SK-N-SH (cell line): Measurements from ENCODE around the gene NEU3.
"Not testable (repeated sequence)": the region's sequence is repeated elsewhere in the genome, so short reads cannot be mapped to it uniquely, and the experiment has no call there.

ENCODE experiments used
- EP300 ChIP-seq, 2 experiments: IDR thresholded peaks; 2 replicates each; pipeline versions ENCODE4 v1.4.0 to v1.6.1; 2012; ENCODE audit warnings: borderline replicate concordance in 1 of 2, low read depth in 1 of 2, low read length in 1 of 2
- MXI1 ChIP-seq: IDR thresholded peaks from 2 replicates; pipeline ENCODE4 v1.6.1; 2012; ENCODE audit warnings: mild to moderate bottlenecking, low read depth, low read length, improper control_type of control experiment
- RAD21 ChIP-seq: IDR thresholded peaks from 2 replicates; pipeline ENCODE4 v1.6.1; 2012; ENCODE audit warnings: mild to moderate bottlenecking, low read length
- TEAD4 ChIP-seq: IDR thresholded peaks from 2 replicates; pipeline ENCODE4 v1.4.0; 2012; ENCODE audit warnings: mild to moderate bottlenecking, borderline replicate concordance; ENCODE audit not compliant: insufficient read depth
- TF ChIP-seq, protein P1 (sequence below): IDR thresholded peaks from 2 replicates; pipeline ENCODE4; 2012
- TF ChIP-seq, protein P2 (sequence below): fragments of 150-350 bp; IDR thresholded peaks from 2 replicates; pipeline ENCODE4 v1.6.1; 2017; ENCODE audit warnings: antibody characterized with exemption, low read length, low read depth, borderline replicate concordance
- TF ChIP-seq, protein P3 (sequence below): IDR thresholded peaks from 2 replicates; pipeline ENCODE4 v1.4.0; 2012; ENCODE audit warnings: low read depth
- TF ChIP-seq, protein P4 (sequence below): fragments of 200-600 bp; sonication (generic); IDR thresholded peaks from 2 replicates; pipeline ENCODE4 v1.6.1; 2017; ENCODE audit warnings: antibody characterized with exemption, mild to moderate bottlenecking, moderate library complexity

DNA sequence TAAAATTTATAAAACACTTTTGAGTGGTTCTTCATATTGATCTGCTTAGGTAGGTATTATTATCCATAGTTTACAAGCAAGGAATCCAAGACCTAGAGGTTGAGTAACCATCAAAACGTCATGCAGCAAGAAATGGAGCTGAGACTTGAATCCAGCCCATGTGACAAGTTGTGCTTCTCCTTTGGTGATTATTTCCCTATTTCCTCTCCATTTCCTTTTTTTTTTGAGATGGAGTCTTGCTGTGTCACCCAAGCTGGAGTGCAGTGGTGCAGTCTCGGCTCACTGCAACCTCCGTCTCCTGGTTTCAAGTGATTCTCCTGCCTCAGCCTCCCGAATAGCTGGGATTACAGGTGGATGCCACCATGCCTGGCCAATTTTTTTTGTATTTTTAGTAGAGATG is 1.4 kb downstream of the NEU3 start:
- TF ChIP-seq RAD21; EP300 (IDR thresholded peaks at IDR 0.05; ENCODE audit: borderline replicate concordance in 1 of 2, low read depth in 1 of 2, low read length in 1 of 2); TEAD4; MXI1: not testable (repeated sequence)
- TF ChIP-seq, protein P1, sequence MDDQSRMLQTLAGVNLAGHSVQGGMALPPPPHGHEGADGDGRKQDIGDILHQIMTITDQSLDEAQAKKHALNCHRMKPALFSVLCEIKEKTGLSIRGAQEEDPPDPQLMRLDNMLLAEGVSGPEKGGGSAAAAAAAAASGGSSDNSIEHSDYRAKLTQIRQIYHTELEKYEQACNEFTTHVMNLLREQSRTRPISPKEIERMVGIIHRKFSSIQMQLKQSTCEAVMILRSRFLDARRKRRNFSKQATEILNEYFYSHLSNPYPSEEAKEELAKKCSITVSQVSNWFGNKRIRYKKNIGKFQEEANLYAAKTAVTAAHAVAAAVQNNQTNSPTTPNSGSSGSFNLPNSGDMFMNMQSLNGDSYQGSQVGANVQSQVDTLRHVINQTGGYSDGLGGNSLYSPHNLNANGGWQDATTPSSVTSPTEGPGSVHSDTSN, result not testable (repeated sequence)
- TF ChIP-seq, protein P2, sequence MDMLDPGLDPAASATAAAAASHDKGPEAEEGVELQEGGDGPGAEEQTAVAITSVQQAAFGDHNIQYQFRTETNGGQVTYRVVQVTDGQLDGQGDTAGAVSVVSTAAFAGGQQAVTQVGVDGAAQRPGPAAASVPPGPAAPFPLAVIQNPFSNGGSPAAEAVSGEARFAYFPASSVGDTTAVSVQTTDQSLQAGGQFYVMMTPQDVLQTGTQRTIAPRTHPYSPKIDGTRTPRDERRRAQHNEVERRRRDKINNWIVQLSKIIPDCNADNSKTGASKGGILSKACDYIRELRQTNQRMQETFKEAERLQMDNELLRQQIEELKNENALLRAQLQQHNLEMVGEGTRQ, result not testable (repeated sequence)
- TF ChIP-seq, protein P3, sequence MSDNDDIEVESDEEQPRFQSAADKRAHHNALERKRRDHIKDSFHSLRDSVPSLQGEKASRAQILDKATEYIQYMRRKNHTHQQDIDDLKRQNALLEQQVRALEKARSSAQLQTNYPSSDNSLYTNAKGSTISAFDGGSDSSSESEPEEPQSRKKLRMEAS, result not testable (repeated sequence)
- TF ChIP-seq, protein P4, sequence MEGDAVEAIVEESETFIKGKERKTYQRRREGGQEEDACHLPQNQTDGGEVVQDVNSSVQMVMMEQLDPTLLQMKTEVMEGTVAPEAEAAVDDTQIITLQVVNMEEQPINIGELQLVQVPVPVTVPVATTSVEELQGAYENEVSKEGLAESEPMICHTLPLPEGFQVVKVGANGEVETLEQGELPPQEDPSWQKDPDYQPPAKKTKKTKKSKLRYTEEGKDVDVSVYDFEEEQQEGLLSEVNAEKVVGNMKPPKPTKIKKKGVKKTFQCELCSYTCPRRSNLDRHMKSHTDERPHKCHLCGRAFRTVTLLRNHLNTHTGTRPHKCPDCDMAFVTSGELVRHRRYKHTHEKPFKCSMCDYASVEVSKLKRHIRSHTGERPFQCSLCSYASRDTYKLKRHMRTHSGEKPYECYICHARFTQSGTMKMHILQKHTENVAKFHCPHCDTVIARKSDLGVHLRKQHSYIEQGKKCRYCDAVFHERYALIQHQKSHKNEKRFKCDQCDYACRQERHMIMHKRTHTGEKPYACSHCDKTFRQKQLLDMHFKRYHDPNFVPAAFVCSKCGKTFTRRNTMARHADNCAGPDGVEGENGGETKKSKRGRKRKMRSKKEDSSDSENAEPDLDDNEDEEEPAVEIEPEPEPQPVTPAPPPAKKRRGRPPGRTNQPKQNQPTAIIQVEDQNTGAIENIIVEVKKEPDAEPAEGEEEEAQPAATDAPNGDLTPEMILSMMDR, result not testable (repeated sequence)
